Stimulated activated naive CD4-positive, alpha-beta T cell (primary cell): ENCODE results near the gene PCGF3.
"Not testable (repeated sequence)": the region's sequence is repeated elsewhere in the genome, so short reads cannot be mapped to it uniquely, and the experiment has no call there.

ENCODE experiments used
- DNase-seq, 6 experiments: peaks; one replicate each; lab custom pipeline; 2025; lab: John Stamatoyannopoulos, UW

The PCGF3 gene

DNA sequence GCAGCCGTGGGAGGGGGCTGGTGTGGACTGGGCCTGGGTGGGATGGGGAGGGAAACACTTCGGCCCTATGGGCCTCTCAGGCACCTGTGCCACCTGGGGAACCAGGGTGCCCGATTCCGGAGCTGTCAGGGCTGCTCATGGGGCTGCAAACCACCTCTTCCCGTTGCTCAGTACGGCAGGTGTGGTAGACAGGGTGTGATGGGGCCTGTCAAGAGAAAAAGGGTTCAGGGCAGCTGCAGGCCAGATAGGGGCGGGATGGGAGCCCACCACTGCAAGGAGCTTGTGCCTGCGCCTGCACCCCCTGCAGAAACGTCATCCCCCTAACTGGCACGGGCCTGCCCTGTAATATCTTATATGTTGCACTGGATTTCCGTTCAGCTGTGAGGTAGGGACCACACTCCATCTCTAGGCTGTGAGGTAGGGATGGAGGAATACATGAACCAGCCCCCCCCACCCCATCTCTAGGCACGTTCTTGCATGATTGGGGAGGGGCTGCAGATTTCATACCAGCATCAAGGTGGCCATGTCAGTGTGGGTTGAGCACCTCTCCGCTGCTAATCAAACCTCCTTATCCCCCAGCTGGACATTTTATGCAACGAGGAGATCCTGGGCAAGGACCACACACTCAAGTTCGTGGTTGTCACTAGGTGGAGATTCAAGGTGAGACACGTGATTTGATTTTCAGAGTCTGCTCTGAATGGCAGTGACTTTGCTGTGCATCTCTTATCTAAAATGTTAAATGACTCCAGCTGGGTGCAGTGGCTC lies 59.0 kb downstream of the PCGF3 start:
- no peak for DNase-seq

DNA sequence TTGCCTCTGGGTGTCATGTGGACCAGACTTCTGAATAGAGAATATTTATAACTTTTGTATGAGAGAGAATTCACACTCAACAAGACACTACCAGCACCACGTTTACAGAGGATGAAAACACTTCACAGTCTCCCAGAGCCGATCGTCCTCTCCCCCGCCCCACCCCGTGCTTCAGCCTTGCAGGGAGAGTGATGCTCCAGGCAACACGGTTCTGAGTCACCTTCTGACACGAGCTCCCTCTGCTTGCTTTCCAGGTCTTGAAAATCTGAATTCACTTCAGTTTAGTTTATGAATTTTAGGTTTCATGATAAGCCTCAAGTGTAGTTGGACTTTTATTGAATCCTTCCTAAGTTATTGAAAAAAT lies 60.5 kb downstream of the PCGF3 start:
- DNase-seq: no peak

DNA sequence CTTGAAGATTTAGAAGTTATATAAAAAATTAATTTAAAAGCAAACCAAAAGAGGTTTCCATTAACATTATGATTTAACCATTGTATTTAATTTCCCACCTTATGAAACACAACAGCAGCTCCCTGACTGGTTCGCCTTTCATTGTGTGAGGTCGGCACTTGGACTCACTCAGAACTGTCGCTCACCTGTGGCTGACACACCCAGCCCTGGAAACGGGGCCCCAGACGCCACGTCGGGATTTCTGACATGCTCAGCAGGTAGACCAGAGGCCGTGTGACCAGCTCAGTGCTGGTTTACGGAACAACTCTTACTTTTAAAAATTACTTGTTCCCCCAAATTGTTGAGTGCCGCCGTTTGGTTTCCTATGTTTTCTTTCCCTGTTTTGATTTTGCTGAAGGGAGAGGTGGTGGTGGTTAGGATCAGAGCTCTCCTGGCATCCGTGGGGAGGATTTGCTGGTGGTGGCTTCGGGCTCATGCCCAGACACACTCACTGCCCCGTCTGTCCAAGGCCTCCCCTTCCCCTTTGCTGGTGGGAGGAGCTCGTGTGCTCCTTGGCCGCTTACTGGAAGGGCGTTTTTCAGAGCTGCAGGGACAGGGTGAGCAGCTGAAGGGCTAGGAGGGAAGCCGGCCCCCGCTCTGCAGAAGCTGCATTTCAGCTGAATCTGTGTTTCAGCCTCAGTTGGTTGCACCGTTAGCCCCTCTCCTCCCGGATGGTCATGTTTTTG lies 61.1 kb downstream of the PCGF3 start:
- no peak for DNase-seq

DNA sequence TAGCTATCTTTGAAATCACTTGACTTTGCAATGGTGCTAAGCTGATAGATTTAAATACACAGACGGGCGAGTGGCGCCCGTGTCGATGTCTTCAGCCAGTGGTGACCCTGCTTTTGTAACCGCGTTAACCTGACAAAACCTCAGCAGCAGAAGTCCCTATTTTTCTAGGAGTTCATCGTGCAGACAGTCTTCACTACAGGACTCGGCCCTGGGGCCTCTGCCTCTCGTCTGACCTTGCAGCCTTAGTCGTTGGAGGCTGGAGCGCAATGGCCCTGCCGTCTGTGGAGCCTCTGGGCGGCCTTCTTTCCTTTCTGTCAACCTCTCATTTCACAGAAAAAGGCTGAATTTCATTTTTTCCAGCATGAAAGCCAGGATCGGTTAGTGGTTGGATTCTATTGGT lies 62.4 kb downstream of the PCGF3 start:
- no peak for DNase-seq

DNA sequence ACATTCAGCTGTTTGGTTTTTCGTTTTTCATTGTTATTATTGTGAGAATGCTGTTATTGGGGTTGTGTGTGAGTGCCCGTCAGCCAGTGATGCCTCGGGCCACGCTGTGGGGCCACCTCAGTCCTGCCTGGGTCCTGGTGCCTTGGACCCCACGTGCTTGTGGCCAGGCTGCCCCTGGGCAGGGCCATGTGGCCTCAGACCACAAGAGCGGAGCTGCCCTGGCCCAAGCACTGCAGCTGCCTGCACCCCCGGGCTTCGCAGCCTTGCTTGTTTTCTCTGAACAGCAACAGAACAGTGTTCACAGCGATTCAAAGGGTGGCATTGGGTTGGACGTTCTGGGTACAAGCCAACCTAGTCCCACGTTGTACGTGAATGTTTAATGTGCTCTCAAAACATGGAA lies 63.4 kb downstream of the PCGF3 start:
- no peak for DNase-seq

DNA sequence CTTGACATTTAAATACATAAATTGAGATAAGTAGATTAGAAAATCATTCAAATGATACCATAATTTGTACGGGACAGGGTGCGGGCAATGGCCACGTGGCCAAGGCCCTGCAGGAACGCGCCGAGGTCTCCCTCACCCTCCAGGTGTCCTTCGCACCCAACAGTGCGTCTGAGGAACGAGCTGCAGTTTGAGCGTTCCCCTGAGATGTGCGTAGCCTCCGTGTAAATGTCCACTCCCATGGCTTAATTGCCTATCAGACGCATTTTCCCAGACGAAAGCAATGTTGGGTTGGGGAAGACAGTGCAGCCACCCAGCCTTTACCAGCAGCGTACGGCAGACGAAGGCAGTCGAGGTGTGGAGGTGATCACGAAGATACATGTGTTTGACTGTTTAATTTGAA lies 63.9 kb downstream of the PCGF3 start:
- no peak for DNase-seq

DNA sequence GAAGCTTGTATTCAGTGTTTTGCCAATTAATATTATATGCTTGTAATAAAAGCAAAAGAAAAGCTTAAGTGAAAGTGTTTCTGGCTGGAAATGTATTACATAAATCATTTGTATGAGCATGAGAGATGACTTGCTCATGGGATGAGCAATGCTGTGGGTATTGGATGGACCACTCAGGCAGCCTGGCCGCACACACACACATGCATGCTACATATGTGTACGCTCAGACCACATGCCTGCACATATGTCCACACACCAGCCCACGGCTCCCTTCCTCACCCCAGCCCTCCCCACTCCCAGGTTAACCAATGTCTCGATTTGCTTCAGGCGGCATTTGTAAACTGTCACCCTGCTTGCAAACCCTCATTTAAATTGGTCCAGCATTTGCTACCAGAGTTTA lies 64.4 kb downstream of the PCGF3 start:
- DNase-seq: no peak

DNA sequence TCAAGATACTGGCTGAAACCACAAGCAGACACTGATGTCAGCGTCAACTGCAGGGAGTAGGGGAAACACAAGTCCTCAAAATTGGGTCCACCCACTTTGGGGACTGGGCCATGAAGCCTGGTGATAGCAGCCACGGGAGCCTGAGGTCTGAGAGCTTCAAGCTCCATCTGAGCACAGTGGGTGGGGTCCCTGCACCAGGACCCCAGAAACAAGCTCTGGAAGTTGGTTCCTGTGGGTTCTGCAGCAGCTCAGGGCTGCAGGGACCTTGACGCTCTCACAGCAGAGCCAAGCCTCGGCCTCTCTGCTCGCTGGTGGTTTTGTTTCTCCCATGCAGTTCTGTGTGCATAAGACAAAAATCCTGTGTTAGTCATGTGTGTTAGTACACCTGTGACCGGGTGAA lies 65.8 kb downstream of the PCGF3 start:
- DNase-seq: no peak

DNA sequence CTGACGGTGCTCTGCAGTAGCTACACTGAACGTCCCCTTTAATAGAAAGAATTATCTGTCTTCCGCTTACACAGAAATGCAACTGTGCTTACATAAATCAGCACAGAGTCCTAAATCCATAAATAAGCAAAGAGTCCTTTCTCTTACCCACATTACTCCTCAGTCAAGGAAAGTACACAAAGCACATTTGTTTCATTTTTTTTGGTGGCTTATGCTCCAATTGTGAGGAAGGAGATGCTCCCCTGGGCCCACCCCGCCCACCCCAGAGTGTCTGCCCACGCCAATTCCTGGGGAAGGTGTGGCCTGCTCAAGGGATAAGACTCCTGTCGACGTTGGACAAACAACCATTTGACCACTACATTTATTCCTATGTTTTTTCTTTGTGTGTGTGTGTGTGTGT lies 66.5 kb downstream of the PCGF3 start:
- DNase-seq: no peak

DNA sequence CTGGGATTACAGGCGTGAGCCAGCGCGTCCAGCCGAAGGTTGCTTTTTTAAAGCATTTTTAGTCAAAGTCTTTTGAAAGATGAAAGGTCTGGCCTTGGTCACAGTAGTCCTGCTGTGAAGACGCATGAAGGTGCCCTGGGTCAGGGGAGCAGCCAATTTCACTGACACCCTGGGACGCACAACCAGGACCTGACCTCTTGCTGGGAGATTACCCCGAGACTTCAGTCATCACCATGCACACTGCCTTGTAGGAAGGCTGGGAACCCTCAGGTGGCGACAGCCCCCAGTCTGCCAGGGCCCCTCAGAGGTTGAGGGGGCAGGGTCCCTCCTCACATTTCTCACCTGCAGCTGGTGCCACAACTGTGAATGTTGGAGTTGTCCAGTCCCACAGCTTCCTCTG lies 67.1 kb downstream of the PCGF3 start:
- no peak for DNase-seq

DNA sequence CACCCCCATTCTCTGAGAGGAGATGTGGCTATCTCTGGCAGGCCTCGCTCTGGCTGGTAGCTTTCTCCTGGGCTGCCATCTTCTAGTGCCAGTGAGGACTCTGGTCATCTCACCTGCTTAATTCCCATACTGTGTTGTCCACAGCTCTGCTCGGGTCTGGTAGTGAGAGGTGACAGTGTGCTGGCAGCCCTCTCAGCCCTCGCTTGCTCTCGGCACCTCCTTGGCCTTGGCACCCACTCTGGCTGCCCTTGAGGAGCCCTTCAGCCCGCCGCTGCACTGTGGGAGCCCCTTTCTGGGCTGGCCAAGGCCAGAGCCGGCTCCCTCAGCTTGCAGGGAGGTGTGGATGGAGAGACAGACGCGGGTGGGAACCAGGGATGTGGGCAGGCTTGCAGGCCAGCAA lies 67.6 kb downstream of the PCGF3 start:
- no peak for DNase-seq

DNA sequence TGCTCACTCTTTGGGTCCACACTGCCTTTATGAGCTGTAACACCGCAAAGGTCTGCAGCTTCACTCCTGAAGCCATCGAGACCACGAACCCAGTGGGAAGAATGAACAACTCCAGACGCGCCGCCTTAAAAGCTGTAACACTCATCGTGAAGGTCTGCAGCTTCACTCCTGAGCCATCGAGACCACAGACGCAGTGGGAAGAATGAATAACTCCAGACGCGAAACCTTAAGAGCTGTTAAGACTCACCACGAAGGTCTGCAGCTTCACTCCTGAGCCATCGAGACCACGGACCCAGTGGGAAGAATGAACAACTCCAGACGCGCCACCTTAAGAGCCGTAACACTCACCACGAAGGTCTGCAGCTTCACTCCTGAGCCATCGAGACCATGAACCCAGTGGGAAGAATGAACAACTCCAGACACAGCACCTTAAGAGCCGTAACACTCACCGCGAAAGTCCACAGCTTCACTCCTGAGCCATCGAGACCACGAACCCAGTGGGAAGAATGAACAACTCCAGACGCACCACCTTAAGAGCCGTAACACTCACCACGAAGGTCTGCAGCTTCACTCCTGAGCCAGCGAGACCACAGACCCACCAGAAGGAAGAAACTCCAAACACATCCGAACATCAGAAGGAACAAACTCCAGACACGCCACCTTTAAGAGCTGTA lies 68.9 kb downstream of the PCGF3 start:
- not testable (repeated sequence) for DNase-seq

DNA sequence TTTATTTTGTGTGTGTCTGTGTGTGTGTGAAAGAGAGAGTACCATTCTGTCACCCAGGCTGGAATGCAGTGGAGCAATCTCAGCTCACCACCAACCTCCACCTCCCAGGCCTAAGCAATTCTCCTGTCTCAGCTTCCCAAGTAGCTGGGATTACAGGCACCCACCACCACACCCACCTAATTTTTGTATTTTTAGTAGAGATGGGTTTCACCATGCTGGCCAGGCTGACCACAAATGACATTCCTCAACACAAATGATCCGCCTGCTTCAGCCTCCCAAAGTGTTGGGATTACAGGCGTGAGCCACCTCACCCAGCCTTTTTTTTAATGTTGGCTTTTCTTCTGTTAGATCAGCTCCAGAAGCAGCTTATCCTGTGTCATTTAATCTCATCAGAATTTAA lies 69.9 kb downstream of the PCGF3 start:
- DNase-seq: not testable (repeated sequence)

DNA sequence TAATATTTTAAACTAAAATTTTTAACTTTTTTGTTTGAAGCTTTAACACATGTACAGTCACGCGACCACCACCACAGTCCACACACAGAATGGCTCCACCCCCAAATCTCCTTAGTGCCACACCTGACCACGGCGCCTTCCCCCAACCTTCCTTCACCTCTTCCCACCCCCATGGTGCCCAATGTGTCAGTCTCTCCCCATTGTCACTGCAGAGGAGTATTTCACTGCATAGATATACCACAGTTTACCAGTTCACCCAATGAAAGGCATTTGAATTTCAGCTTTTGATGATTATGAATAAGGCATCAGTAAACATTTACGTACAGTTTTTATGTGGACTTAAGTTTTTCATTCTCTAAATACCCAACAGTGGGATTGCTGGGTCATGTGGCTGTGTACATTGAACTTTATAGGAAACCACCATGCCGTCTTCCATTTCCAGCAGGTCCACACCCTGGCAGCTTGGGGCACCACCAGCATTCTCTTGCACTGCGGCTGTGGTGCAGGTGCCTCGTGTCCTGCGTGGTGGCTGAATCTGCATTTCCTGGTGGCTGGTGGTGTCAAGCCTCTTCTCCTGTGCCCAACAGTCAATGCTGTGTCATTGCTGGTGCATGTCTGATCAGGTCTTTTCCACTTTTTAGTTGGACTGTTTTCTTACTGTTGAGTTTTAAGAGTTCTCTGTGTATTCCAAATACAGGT lies 71.3 kb downstream of the PCGF3 start:
- no peak for DNase-seq

DNA sequence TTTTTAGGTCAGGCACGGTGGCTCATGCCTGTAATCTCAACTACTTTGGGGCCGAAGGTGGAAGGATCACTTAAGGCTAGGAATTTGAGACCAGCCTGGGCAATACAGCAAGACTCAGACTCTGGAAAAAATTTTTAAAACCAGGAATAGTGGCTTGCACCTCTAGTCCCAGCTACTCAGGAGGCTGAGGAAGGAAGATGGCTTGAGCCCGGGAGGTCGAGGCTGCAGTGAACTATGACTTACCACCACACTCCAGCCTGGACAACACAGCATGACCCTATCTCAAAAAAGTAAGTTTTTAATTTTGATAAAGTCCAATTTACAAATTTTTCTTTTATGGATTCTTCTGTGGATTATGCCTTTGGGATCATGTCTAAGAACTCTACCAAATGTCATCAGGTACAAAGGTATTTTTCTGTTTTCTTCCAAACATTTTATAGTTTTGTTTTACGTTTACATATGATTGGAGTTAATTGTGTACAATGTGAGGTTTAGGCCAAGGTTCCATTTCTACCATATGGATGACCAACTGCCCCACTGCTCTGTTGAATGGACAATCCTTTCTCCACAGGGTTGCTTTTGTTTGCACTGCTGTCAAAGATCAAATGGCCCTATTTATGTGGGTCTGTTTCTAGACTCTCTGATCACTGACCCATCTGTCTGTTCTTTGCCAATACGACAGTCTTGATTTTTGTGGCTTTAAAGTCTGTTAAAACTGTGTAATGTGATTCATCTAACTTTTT lies 72.1 kb downstream of the PCGF3 start:
- DNase-seq: no peak

DNA sequence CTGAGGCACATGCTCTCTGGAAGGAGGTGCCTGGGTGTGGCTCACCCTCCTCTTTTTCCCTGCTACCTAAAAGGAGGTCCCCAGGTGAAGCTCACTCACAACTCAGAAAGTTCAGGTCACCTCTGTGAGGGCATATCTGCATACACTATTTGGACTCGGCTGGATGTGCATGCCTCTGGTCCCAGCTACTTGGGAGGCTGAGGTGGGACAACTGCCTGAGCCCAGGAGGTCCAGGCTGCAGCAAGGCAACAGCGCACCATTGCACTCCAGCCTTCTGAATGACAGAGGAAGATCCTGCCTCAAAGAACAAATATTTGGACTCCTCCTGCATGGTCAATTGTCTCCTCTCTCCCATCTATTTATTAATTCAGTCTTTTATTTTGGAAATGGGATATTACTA lies 73.9 kb downstream of the PCGF3 start:
- DNase-seq: no peak

DNA sequence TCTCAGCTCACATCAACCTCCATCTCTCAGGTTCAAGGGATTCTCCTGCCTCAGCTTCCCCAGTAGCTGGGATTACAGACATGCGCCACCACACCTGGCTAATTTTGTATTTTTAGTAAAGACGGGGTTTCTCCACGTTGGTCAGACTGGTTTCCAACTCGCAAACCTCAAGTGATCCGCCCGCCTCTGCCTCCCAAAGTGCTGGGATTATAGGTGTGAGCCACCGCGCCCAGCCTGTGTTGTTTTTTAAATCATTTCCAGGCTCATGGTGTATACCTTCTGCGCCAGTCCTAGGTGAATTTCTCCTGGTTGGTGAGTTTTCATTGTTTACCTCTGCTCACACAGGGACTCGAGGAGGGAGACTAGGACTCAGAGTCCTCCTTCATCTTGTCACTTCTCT lies 74.6 kb downstream of the PCGF3 start:
- not testable (repeated sequence) for DNase-seq

DNA sequence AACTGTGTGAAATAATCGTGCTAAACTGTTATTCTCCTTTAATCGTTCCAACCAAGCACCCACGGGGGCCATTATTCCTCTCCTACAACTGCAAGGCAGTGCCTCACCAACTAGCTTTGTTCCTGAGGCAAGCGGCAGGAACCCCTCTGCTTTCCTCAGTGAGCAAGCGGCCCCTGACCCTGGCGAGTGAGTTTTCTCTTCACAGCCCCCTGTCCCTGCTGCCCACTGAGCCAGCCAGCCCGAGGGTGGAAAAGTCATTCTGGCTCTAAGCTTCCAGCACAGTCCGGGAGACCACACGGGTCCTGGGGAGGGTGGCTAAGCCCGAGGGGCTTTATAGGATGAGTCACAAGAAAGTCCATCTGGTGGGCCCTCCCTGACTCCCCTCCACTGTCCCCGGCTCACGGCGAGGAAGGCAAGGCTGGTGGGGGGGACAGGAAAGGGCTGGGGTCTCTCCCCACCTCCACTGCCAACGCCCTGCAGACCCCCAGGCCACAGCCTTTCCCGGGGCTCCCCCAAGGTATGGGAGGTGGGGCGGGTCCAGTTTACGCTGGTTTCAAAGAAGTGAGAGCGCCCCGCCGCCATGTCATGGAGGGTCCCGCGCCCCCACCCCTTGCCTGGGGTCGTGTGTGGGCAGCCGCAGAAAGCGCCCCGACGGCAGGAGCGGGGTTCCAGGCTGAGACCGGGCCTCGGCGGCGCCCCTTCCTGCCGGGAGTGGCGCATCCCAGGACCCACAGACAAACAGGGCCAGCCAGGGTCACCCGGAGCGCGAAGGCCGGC lies 75.3 kb downstream of the PCGF3 start:
- DNase-seq: no peak

DNA sequence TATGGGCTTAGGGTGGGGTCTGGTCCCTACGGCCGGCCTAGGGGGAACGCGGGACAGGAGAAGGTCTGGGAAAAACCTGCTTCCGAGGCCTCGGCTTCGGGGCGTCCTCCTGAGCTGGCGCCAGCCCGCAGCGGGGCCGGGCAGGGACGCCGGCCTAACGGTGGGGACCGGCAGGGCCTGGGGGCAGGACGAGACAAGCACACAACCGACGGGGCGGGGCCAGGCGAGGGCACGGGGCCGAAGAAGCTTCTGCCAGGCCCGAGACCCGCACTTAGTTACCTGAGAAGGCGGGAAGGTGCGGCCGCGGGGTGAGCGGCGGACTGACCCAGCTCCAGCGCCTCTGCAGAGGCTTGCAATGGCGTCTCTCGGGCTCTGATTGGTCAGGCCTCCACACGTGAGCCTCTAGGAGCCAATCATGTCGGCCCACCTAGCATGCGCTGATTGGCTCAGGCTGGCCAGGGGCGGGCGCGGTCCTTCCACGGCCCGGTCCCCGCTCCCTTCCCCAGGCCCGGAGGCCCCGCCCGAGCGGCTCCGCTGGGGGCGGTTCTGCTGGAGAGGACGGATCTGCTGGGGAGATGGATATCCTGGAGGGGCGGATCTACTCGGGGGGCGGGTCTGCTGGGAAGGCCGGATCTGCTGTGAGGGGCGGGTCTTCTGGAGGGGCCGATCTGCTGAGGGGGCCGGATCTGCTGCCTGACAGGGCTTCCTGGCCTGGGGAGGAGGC lies 76.0 kb downstream of the PCGF3 start:
- DNase-seq: peak; percentile 96 to 99 (median 98)
